CD4-positive, alpha-beta T cell (primary cell): ENCODE results near the gene MAN2A2. TPM values are rescaled to one million over a fixed set of nuclear protein-coding genes. Genes with fewer than 3 reads are reported as not detected.

Source experiments
- ATAC-seq: fragments of 200-7000 bp; cut with Tn5 transposase; one replicate; pipeline ENCODE4 v1.10.0; 2022; ENCODE audit warnings: mild to moderate bottlenecking; ENCODE audit not compliant: poor library complexity
- CTCF ChIA-PET: fragments of 350-600 bp; sonication (Branson Sonifier 250); formaldehyde crosslinking; loops from one replicate; lab custom pipeline; 2021; ENCODE audit warnings: antibody characterized with exemption, inconsistent platforms; lab: Charles Lee
- POLR2A ChIA-PET: fragments of 350-600 bp; sonication (Branson Sonifier 250); formaldehyde crosslinking; loops from one replicate; lab custom pipeline; 2021; ENCODE audit warnings: antibody characterized with exemption, inconsistent platforms; lab: Charles Lee
- DNase-seq, 14 experiments: peaks; one replicate each; pipeline ENCODE4 v3.0.0-alpha.2; 2013 to 2020; ENCODE audit warnings: mixed read lengths in 2 of 14
- H3K27ac ChIP-seq, 2 donors: one replicate each; pipeline versions ENCODE4 v1.5.1 to v1.7.0; 2013; ENCODE audit warnings: low read length in 2 of 2, low read depth in 1 of 2, mild to moderate bottlenecking in 1 of 2
- H3K27me3 ChIP-seq, 2 experiments: 1 replicate in 1 of 2; 2 replicates in 1 of 2; pipeline versions ENCODE4 v1.6.1 to v1.7.0; 2013; ENCODE audit warnings: low read length in 2 of 2, control low read depth in 1 of 2, mild to moderate bottlenecking in 1 of 2, moderate library complexity in 1 of 2; ENCODE audit not compliant: insufficient read depth in 2 of 2, control insufficient read depth in 1 of 2
- H3K36me3 ChIP-seq: one replicate; pipeline ENCODE4 v1.6.1; 2013; ENCODE audit warnings: low read length, control low read depth; ENCODE audit not compliant: insufficient read depth
- H3K4me1 ChIP-seq: one replicate; pipeline ENCODE4 v1.6.1; 2013; ENCODE audit warnings: low read length, control low read depth; ENCODE audit not compliant: insufficient read depth
- H3K4me3 ChIP-seq: one replicate; pipeline ENCODE4 v1.5.1; 2013; ENCODE audit warnings: mild to moderate bottlenecking, low read length, moderate library complexity
- H3K9me3 ChIP-seq, 2 experiments: 1 replicate in 1 of 2; 2 replicates in 1 of 2; pipeline versions ENCODE4 v1.6.1 to v1.7.0; 2013; ENCODE audit warnings: low read length in 2 of 2, mild to moderate bottlenecking in 2 of 2, control low read depth in 1 of 2, moderate library complexity in 1 of 2; ENCODE audit not compliant: control insufficient read depth in 1 of 2, insufficient read depth in 1 of 2
- H3K27ac Mint-ChIP-seq: one replicate; pipeline ENCODE4 v1.8.0; 2020; ENCODE audit warnings: mixed read lengths
- H3K27me3 Mint-ChIP-seq: one replicate; pipeline ENCODE4 v1.8.0; 2021; ENCODE audit warnings: mixed read lengths
- H3K36me3 Mint-ChIP-seq: one replicate; pipeline ENCODE4 v1.8.0; 2021; ENCODE audit warnings: low read depth, mixed read lengths
- H3K4me1 Mint-ChIP-seq: one replicate; pipeline ENCODE4 v1.8.0; 2021; ENCODE audit warnings: low read depth, mixed read lengths
- H3K4me3 Mint-ChIP-seq: one replicate; pipeline ENCODE4 v1.8.0; 2020; ENCODE audit warnings: mild to moderate bottlenecking, mixed read lengths
- H3K9me3 Mint-ChIP-seq: one replicate; pipeline ENCODE4 v1.8.0; 2020; ENCODE audit warnings: mixed read lengths
- intact Hi-C, 2 experiments: fragments of 100-400 bp; cut with DNase I in 1 of 2; cut with micrococcal nuclease in 1 of 2; formaldehyde crosslinking; loops; one replicate each; pipeline versions ENCODE4 v1.15.1 to v1.9.0; 2023 to 2025; cut with DNase I, micrococcal nuclease
- total RNA-seq, 174 experiments: library from RNA in 2 of 174; stranded (reverse) in 2 of 174; gene quantifications; one replicate each; pipeline ENCODE4 v1.2.3 and lab custom pipeline; 2021 to 2026
- TF ChIP-seq, protein P1 (sequence below): fragments of 200-600 bp; IDR thresholded peaks from one replicate; pipeline ENCODE4 v1.8.0; 2022; ENCODE audit warnings: antibody characterized with exemption, mild to moderate bottlenecking

MAN2A2 gene
- total RNA-seq, 2 experiments from 2014 or later = 125 to 128 TPM

GRCh38 chr15:90916461-90916860 is 13.4 kb downstream of the MAN2A2 start:
- ChIA-PET POLR2A (interaction anchor here (1.5 kb wide), 1 partner anchor 13 kb away, joined by 3 read pairs; no protein-coding TSS in a partner anchor), CTCF (no interaction called here)
- no peak overlapping the region for H3K27ac Mint-ChIP-seq
- H3K27me3 ChIP-seq = no peaks in the 10 kb centered on the region
- H3K4me3 Mint-ChIP-seq = no peak overlapping the region
- no peaks in the 10 kb centered on the region for H3K9me3 ChIP-seq
- ATAC-seq (no peak), DNase-seq (no peak)
- intact Hi-C loops = no loop called here
- no peak overlapping the region for H3K4me3 ChIP-seq
- H3K27me3 Mint-ChIP-seq = no peaks in the 10 kb centered on the region
- H3K4me1 ChIP-seq = peaks cover 3% of the 10 kb centered on the region
- H3K36me3 Mint-ChIP-seq = peaks cover 94% of the 10 kb centered on the region
- H3K9me3 Mint-ChIP-seq = no peaks in the 10 kb centered on the region
- H3K4me1 Mint-ChIP-seq = no peaks in the 10 kb centered on the region
- no peak overlapping the region for H3K27ac ChIP-seq
- H3K36me3 ChIP-seq = peaks cover 95% of the 10 kb centered on the region
- TF ChIP-seq, protein P1, sequence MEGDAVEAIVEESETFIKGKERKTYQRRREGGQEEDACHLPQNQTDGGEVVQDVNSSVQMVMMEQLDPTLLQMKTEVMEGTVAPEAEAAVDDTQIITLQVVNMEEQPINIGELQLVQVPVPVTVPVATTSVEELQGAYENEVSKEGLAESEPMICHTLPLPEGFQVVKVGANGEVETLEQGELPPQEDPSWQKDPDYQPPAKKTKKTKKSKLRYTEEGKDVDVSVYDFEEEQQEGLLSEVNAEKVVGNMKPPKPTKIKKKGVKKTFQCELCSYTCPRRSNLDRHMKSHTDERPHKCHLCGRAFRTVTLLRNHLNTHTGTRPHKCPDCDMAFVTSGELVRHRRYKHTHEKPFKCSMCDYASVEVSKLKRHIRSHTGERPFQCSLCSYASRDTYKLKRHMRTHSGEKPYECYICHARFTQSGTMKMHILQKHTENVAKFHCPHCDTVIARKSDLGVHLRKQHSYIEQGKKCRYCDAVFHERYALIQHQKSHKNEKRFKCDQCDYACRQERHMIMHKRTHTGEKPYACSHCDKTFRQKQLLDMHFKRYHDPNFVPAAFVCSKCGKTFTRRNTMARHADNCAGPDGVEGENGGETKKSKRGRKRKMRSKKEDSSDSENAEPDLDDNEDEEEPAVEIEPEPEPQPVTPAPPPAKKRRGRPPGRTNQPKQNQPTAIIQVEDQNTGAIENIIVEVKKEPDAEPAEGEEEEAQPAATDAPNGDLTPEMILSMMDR = no peak

GRCh38 chr15:90917569-90917968 is 14.5 kb downstream of the MAN2A2 start:
- TF ChIP-seq, protein P1 = no peak
- Mint-ChIP-seq H3K9me3 (no peaks in the 10 kb centered on the region), H3K27me3 (no peaks in the 10 kb centered on the region), H3K4me3 (no peak overlapping the region), H3K36me3 (peaks cover 83% of the 10 kb centered on the region), H3K27ac (no peak overlapping the region), H3K4me1 (no peaks in the 10 kb centered on the region)
- H3K27me3 ChIP-seq = no peaks in the 10 kb centered on the region
- peaks cover 3% of the 10 kb centered on the region for H3K4me1 ChIP-seq
- no peaks in the 10 kb centered on the region for H3K9me3 ChIP-seq
- ChIA-PET POLR2A (interaction anchor here (1.5 to 1.9 kb wide), 2 partner anchors 12 to 17 kb away, joined by 4 to 6 read pairs; partner anchors contain the start of gene UNC45A), CTCF (no interaction called here)
- no peak overlapping the region for H3K4me3 ChIP-seq
- H3K36me3 ChIP-seq = peaks cover 84% of the 10 kb centered on the region
- intact Hi-C loops = no loop called here
- no peak for DNase-seq
- H3K27ac ChIP-seq = no peak overlapping the region
- ATAC-seq = no peak

- TF ChIP-seq, protein P1 = no peak
- CTCF ChIA-PET = no interaction called here
- Mint-ChIP-seq H3K27ac (no peak overlapping the region), H3K36me3 (peaks cover 77% of the 10 kb centered on the region), H3K4me1 (no peaks in the 10 kb centered on the region), H3K27me3 (no peaks in the 10 kb centered on the region), H3K9me3 (no peaks in the 10 kb centered on the region), H3K4me3 (no peak overlapping the region)
- intact Hi-C loops = no loop called here
- H3K27me3 ChIP-seq = no peaks in the 10 kb centered on the region
- no peaks in the 10 kb centered on the region for H3K9me3 ChIP-seq
- no peak for ATAC-seq
- no peak overlapping the region for H3K4me3 ChIP-seq
- peaks cover 78% of the 10 kb centered on the region for H3K36me3 ChIP-seq
- POLR2A ChIA-PET = interaction anchor here (1.5 to 1.9 kb wide), 2 partner anchors 11 to 16 kb away, joined by 4 to 6 read pairs; partner anchors contain the start of gene UNC45A
- peaks cover 3% of the 10 kb centered on the region for H3K4me1 ChIP-seq
- no peak for DNase-seq
- no peak overlapping the region for H3K27ac ChIP-seq
These were observed 15.1 kb downstream of the MAN2A2 start for GRCh38 chr15:90918034-90918788.
